ENCODE measurements around the gene ARF1.

Gene ARF1

DNA sequence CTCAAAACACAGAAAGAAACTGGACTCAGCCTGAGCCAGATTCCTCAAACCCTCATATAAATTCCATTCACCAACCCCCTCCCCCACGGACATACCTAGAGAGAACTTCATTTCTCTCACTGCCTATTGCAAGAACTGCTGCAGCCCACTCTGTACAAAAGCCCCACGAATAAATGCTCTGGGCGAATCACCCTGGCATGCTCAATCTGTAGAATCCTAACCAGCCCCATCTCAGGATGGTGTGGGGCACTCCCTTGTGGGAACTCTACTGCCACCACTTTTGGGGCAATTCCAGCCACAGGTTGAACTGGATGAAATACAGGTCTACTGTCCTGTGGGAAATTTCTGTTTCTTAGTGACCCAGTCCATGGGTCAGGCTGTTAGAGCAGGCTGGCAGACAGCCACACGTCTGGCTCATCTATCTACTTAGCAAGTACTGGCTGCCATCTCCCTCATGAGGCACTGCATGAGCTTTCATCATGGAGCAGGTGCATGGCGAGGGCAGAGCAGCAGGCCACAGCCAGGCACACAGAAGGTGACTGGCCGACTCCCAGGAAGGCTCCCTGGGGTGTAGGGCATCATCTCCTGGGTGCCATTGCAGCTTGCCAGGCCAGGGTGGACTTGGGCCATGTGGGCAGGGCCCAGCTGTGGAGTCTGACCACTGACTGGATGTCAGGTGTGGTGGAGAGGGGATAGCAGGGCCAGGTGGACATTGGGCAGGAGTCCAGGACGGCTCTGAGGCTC, 22.2 kb downstream of the ARF1 start:
- no peak for TF ChIP-seq CTCF (conservative IDR thresholded peaks at IDR 0.05; ENCODE audit: low read depth, low read length)
- H3K79me2 ChIP-seq (ENCODE audit: insufficient read depth, low read depth): peaks cover 34% of the 10 kb centered on the region; the same call in 1 of the 2 replicates
- H3K27ac ChIP-seq: no peak overlapping the region
- no peak overlapping the region for H3K9ac ChIP-seq
- H4K20me1 ChIP-seq (ENCODE audit: insufficient read depth): peaks cover 8% of the 10 kb centered on the region; the same call in 1 of the 2 replicates
- no peak overlapping the region for H3K4me2 ChIP-seq
- no peaks in the 10 kb centered on the region; the same call in 1 of the 2 replicates for H3K36me3 ChIP-seq (ENCODE audit: insufficient read depth)
- no peak overlapping the region for H2AFZ ChIP-seq (ENCODE audit: low read depth)
- no peak overlapping the region for H3K4me3 ChIP-seq (IDR thresholded peaks at IDR 0.05; ENCODE audit: insufficient read depth, low read depth, low read length)
- H3K27me3 ChIP-seq (ENCODE audit: insufficient read depth, low read depth): no peaks in the 10 kb centered on the region
- H3K4me1 ChIP-seq (ENCODE audit: low read depth, poor library complexity, severe bottlenecking): peaks cover 27% of the 10 kb centered on the region

DNA sequence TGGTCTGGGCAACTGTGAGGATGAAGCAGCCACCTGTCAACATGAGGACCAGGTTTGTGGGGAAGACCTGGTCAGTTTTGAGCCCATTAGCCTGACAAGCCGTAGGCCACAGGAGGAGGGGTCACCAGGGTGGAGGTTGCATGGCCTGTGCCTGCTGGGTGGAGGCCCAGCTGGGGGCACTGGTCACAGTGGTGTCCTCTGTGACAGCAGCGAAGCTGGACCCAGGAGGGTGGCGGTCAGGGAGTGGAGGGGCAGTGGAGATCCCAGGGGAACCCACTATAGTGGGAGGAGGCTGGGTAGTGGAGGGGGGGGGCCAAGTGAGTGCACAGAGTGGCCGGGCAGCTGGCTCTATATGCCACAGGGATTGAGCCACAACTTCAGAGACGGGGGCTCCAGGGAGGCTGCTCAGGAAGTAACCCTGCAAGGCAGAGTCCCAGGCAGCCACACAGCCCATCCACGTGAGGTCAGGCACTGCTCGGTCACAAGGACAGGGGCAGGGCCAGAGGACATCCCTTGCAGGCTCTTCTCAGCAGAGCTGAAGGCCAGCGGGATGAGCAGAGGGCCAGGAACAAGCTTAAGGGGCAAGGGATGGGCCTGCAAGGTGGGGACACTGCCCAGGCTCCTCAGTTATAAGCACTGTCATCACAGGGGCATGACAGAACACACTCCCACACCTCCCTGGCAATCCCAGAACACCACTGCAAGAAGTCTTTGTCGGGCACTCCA, 22.9 kb downstream of the ARF1 start:
- Histone ChIP-seq H3K9ac (no peak overlapping the region), H3K27me3 (ENCODE audit: insufficient read depth, low read depth) (no peaks in the 10 kb centered on the region), H2AFZ (ENCODE audit: low read depth) (no peak overlapping the region), H3K4me1 (ENCODE audit: low read depth, poor library complexity, severe bottlenecking) (peaks cover 28% of the 10 kb centered on the region), H3K4me2 (no peak overlapping the region), H3K36me3 (ENCODE audit: insufficient read depth) (no peaks in the 10 kb centered on the region; the same call in 1 of the 2 replicates), H3K4me3 (IDR thresholded peaks at IDR 0.05; ENCODE audit: insufficient read depth, low read depth, low read length) (no peak overlapping the region), H3K79me2 (ENCODE audit: insufficient read depth, low read depth) (peaks cover 28% of the 10 kb centered on the region; the same call in 1 of the 2 replicates), H3K27ac (no peak overlapping the region), H4K20me1 (ENCODE audit: insufficient read depth) (peaks cover 8% of the 10 kb centered on the region; the same call in 1 of the 2 replicates)
- no peak for TF ChIP-seq CTCF (conservative IDR thresholded peaks at IDR 0.05; ENCODE audit: low read depth, low read length)

GRCh38 chr1:228105996-228106799, 23.7 kb downstream of the ARF1 start:
- no peak overlapping the region for H3K4me3 ChIP-seq (IDR thresholded peaks at IDR 0.05; ENCODE audit: insufficient read depth, low read depth, low read length)
- H3K27ac ChIP-seq: no peak overlapping the region
- H3K4me2 ChIP-seq: no peak overlapping the region
- no peak overlapping the region for H3K9ac ChIP-seq
- H2AFZ ChIP-seq (ENCODE audit: low read depth): no peak overlapping the region
- H3K27me3 ChIP-seq (ENCODE audit: insufficient read depth, low read depth): no peaks in the 10 kb centered on the region
- TF ChIP-seq CTCF (conservative IDR thresholded peaks at IDR 0.05; ENCODE audit: low read depth, low read length): no peak
- H3K79me2 ChIP-seq (ENCODE audit: insufficient read depth, low read depth): peaks cover 21% of the 10 kb centered on the region; the same call in 1 of the 2 replicates
- peaks cover 7% of the 10 kb centered on the region; the same call in 1 of the 2 replicates for H4K20me1 ChIP-seq (ENCODE audit: insufficient read depth)
- peaks cover 25% of the 10 kb centered on the region for H3K4me1 ChIP-seq (ENCODE audit: low read depth, poor library complexity, severe bottlenecking)
- no peaks in the 10 kb centered on the region; the same call in 1 of the 2 replicates for H3K36me3 ChIP-seq (ENCODE audit: insufficient read depth)

DNA sequence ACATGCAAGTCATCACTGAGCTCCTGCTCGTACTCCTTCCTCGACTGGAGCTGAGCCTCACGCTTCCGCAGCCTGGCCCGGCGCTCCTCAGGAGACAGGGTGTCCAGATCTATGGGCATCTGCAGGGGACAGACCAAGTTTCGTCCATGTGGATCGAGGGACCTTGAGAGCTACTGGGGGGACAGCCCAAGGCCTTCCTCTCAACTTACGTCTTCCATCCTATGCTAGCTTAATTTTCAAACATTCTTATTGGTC, 24.2 kb downstream of the ARF1 start:
- TF ChIP-seq CTCF (conservative IDR thresholded peaks at IDR 0.05; ENCODE audit: low read depth, low read length): no peak
- H3K27me3 ChIP-seq (ENCODE audit: insufficient read depth, low read depth): no peaks in the 10 kb centered on the region
- H2AFZ ChIP-seq (ENCODE audit: low read depth): no peak overlapping the region
- H3K79me2 ChIP-seq (ENCODE audit: insufficient read depth, low read depth): peaks cover 16% of the 10 kb centered on the region; the same call in 1 of the 2 replicates
- peaks cover 1% of the 10 kb centered on the region; the same call in 1 of the 2 replicates for H4K20me1 ChIP-seq (ENCODE audit: insufficient read depth)
- no peak overlapping the region for H3K27ac ChIP-seq
- no peak overlapping the region for H3K9ac ChIP-seq
- H3K4me1 ChIP-seq (ENCODE audit: low read depth, poor library complexity, severe bottlenecking): peaks cover 24% of the 10 kb centered on the region
- H3K4me2 ChIP-seq: no peak overlapping the region
- no peaks in the 10 kb centered on the region; the same call in 1 of the 2 replicates for H3K36me3 ChIP-seq (ENCODE audit: insufficient read depth)
- H3K4me3 ChIP-seq (IDR thresholded peaks at IDR 0.05; ENCODE audit: insufficient read depth, low read depth, low read length): no peak overlapping the region
